GM21447 (cell line): Measurements from ENCODE around the gene ANKRD11.
"Not testable (repeated sequence)": the region's sequence is repeated elsewhere in the genome, so short reads cannot be mapped to it uniquely, and the experiment has no call there.

Experiments used
- ATAC-seq: cut with Tn5 transposase; IDR thresholded peaks from one replicate; pipeline ENCODE4 v1.9.1; 2021; ENCODE audit not compliant: unreplicated experiment

The ANKRD11 gene

GRCh38 chr16:89318871-89319630, 171.3 kb downstream of the ANKRD11 start:
- ATAC-seq, result no peak

DNA sequence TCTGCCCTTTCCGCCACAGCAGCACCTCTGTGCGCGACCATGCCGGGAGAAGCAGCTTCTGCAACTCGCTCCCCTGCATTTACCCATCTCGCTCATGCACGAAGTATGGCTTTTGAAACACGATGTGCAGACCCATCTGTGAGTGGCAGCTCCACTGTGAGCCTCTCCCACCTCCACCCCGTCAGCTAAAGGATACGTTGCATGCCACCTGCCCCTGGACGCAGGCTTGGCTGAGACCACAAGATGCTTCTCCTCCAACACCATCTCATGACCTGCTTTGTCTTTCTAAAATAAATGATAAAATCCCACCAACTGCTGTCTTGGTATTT, 172.0 kb downstream of the ANKRD11 start:
- ATAC-seq, result no peak

DNA sequence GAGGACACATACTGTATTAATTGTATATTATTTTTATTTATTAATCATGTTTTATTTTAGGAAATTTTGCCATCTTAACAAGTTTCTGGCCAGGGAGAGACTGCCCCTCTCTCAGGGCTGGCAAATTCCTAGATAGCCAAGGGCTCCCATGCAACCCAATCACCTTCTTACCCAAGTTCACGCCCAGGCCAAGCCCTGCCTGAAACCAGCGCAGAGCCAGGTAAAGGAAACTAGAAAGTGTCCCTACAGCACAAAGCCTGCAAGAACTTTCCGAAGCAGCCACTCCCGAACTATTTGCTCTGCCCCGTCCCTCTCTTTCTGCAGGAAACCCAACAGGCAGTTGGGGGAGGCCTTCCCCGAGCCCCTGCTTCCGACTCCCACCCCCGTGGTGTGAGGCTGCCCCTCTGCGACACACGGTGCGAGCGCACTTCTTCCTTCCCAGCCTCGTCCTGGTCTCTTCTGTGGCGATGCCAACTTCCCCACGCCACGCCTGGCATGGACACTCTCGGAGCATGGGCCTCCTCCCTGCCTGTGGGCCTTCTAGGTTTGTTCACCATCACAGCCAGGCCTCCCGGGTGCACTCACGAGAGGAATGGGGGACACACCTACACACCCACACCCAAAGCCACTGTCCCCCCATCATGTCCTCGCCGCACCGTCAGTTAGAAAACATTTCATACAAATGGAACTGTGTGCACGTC, 172.5 kb downstream of the ANKRD11 start:
- no peak for ATAC-seq

GRCh38 chr16:89317101-89317671, 173.2 kb downstream of the ANKRD11 start:
- ATAC-seq, result no peak

- ATAC-seq, result no peak
Observed at GRCh38 chr16:89316701-89317100, 173.7 kb downstream of the ANKRD11 start.

DNA sequence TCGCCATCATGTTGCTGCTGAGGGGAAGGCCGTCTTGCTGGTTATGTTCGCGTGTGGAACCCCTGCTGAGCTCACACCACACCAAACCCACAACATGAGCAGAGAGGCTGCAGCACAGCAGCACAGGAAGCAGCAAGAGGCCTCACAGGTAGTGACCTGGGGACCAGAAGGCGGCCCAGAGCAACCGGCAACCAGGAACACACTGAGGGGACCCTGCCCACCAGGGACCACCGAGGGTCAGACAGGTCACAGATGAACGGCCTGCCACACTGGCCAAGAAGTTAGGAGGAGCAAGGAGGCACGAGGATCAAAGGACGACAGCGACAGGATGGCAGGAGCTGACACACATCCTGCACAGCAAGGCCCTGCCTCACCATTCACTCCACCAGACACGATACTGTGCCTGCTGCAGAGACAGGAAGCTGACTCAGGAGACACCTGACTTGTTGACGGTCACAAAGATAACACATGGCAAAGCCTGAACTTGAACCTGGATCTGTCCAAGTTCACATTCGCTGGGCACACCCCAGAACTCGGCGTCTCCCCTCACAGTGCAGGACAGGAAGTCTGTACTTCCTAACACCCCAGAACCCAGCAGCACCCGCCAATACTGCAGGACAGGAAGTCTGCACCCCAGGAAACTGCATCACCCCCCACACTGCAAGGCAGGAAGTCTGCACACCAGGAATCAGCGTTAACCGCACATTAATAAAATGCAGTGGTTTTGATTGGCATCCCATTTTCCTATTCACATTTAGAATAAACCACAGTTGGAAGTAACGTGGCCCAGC, 174.4 kb downstream of the ANKRD11 start:
- ATAC-seq, result peak; percentile 52

- ATAC-seq, result no peak
Observed at GRCh38 chr16:89315271-89315670, 175.1 kb downstream of the ANKRD11 start.

DNA sequence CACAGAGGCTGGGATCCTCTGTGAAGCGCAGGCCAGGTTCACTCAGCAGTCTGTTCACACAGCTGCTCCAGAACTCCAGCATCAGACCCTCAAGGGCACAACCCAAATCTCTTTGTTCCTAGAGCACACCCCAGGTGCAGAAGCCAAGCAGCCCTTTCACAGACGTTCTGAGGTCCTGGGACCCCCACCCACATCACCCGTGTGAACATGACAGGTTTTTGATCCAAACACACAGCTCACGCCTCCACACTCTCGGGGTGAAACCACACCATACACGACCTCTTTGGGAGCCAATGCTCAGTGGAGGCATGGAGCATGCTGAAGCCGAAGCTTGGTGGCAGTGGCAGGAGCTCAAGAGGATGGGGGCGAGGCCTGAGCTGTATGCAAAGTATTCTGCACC, 175.5 kb downstream of the ANKRD11 start:
- no peak for ATAC-seq

DNA sequence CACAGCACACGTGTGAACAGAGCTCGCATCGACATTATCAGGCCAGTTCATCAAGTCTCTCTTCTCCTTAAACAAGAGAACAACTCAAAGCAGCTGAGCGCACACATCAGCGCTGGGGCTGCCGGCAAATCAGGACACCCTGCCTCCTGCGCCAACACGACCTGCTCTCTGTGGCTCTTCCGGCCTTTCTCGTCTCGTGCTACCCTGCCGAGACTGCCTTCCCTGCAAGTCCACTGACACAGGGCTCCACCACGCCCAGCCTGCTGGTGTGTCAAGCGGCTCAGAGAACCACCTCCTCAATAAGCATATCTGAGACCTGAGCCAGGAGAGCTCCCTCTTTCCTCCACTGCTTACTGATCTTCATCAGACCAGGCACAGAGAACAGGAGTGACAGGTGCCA, 176.0 kb downstream of the ANKRD11 start:
- no peak for ATAC-seq

- no peak for ATAC-seq
Observed at GRCh38 chr16:89313583-89313982, 176.8 kb downstream of the ANKRD11 start.

DNA sequence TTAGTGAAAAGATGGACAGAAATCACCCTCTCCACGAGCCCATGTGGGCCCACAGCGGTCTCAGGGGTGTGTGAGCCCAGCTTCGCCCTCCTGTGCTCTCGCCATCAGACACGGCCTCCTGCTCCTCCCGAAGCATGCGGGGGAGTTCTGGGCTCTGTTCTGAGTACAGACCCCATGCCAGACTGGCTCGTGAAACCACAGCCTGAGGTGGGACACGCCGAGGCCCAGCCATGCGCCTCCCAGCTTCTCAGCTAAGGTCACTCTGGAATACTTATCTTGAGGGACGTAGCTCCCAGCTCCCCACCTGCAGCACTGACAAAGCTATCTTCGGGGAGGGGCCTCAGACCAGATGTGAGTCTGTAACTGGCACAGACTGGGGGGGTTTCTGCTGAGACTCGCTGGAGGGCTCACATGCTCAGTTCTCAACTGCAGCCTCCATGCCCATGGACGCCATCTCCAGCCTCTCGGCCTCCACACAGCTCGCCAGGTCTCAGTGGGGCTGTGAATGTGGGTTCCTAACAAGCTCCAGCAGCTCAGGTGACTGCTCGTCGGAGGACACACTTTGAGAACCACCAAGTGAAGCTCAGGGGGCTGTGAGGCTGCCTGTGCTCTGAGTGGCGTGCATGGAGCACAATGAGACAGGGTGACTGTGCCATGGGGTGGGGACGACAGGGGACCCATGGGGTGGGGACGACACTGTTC, 177.6 kb downstream of the ANKRD11 start:
- no peak for ATAC-seq

DNA sequence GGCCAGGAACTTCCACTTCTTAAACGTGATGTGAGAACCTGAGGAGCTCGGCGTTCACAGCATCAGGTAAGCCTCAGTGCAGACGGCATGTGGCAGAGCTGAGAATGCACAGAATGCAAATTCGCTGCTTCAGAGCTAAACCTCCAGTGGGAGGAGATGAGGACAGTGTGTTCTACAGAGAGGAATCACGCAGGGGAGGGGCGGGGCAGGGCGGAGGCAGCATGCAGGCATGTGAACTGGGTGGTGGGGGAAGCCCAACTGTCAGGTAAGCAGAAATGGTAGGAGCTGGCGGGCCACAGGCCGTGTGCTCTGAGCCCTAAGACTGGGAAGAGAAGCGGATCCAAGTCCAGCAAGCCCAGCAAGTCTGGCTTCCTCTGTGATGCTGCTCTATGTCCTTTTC, 178.2 kb downstream of the ANKRD11 start:
- no peak for ATAC-seq

- no peak for ATAC-seq
Observed at GRCh38 chr16:89311636-89312035, 178.7 kb downstream of the ANKRD11 start.

DNA sequence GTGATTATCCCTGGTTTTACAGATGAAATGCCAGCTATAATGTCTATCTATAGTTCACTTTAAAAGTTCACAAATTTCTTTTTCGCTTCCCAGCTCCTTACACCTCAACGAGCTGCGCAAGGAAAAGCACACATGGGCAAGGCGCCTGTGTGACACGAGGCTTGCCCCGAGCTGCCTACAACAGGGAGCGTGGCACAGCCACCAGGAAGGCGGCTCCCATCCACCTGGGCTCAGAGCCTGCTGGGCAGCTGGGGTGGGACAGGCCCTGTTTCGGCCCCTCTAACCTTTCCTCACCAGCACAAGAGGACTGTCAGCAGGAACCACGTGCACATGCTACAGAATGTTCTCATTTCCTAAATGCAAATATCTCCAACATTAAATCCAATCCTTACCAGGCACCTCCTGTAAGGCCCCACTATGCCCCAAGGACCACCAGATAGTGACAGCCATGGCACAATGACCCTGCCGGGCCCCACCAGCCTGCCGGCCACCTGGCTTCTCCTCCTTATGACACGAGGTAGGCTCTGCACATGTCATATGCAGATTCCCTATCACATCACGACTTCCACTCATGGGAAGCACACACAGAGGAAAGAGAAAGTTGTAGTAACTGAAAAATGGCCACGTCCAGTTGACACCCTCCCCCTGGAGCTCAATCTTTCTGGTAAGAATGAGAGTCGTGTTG, 180.8 kb downstream of the ANKRD11 start:
- no peak for ATAC-seq

- no peak for ATAC-seq
Observed at GRCh38 chr16:89308391-89309333, 181.7 kb downstream of the ANKRD11 start.

- no peak for ATAC-seq
Observed at GRCh38 chr16:89307421-89307805, 182.9 kb downstream of the ANKRD11 start.

- not testable (repeated sequence) for ATAC-seq
Observed at GRCh38 chr16:89306457-89307420, 183.6 kb downstream of the ANKRD11 start.
